GM18868 (cell line): ENCODE measurements around the gene SARS1.
"Not testable (repeated sequence)": the region's sequence is repeated elsewhere in the genome, so short reads cannot be mapped to it uniquely, and the experiment has no call there.

ENCODE experiments used
- ATAC-seq: cut with Tn5 transposase; IDR thresholded peaks from one replicate; pipeline ENCODE4 v1.9.1; 2021; ENCODE audit warnings: mild to moderate bottlenecking, moderate library complexity; ENCODE audit not compliant: unreplicated experiment

Gene SARS1

GRCh38 chr1:109192433-109192832 lies 21.3 kb upstream of the SARS1 start:
- ATAC-seq = no peak

GRCh38 chr1:109193653-109194590 lies 19.8 kb upstream of the SARS1 start:
- ATAC-seq = peak; percentile 72

- no peak for ATAC-seq
Measured at GRCh38 chr1:109197158-109198042, 16.3 kb upstream of the SARS1 start.

GRCh38 chr1:109198043-109198695 lies 15.5 kb upstream of the SARS1 start:
- ATAC-seq = no peak

- no peak for ATAC-seq
Measured at GRCh38 chr1:109198745-109199144, 15.0 kb upstream of the SARS1 start.

GRCh38 chr1:109199710-109200109 lies 14.0 kb upstream of the SARS1 start:
- ATAC-seq = no peak

GRCh38 chr1:109201123-109201703 lies 12.5 kb upstream of the SARS1 start:
- peak; percentile 60 for ATAC-seq

GRCh38 chr1:109204484-109204883 lies 9.2 kb upstream of the SARS1 start:
- ATAC-seq = no peak

- no peak for ATAC-seq
Measured at GRCh38 chr1:109206339-109206738, 7.4 kb upstream of the SARS1 start.

GRCh38 chr1:109207467-109208103 lies 6.1 kb upstream of the SARS1 start:
- no peak for ATAC-seq

- ATAC-seq = no peak
Measured at GRCh38 chr1:109208394-109208793, 5.3 kb upstream of the SARS1 start.

GRCh38 chr1:109208836-109209463 lies 4.8 kb upstream of the SARS1 start:
- ATAC-seq = no peak

- ATAC-seq = no peak
Measured at GRCh38 chr1:109210058-109210457, 3.7 kb upstream of the SARS1 start.

- ATAC-seq = no peak
Measured at GRCh38 chr1:109213345-109213823, 334 bp upstream of the SARS1 start.

- no peak for ATAC-seq
Measured at GRCh38 chr1:109214695-109215623, 1.2 kb downstream of the SARS1 start.

GRCh38 chr1:109216662-109217061 lies 2.9 kb downstream of the SARS1 start:
- ATAC-seq = no peak

- ATAC-seq = no peak
Measured at GRCh38 chr1:109218516-109218915, 4.8 kb downstream of the SARS1 start.

GRCh38 chr1:109221201-109221600 lies 7.5 kb downstream of the SARS1 start:
- not testable (repeated sequence) for ATAC-seq

GRCh38 chr1:109225308-109225707 lies 11.6 kb downstream of the SARS1 start:
- ATAC-seq = no peak
